IPS-15b (cell line): ENCODE data around the gene FERMT1.
A peak's percentile ranks its signal among the peaks of the same experiment; 100 is the strongest.

ENCODE experiments used
- H3K27me3 ChIP-seq: one replicate; pipeline ENCODE4 v1.6.1; 2013; ENCODE audit warnings: low read length; ENCODE audit not compliant: control insufficient read depth, insufficient read depth
- H3K36me3 ChIP-seq: one replicate; pipeline ENCODE4 v1.6.1; 2013; ENCODE audit warnings: low read length; ENCODE audit not compliant: control insufficient read depth, insufficient read depth
- H3K4me1 ChIP-seq: one replicate; pipeline ENCODE4 v1.6.1; 2013; ENCODE audit warnings: mild to moderate bottlenecking, low read length; ENCODE audit not compliant: control insufficient read depth, insufficient read depth
- H3K4me3 ChIP-seq: one replicate; pipeline ENCODE4 v1.5.1; 2013; ENCODE audit warnings: low read depth, low read length
- H3K9ac ChIP-seq: one replicate; pipeline ENCODE4 v1.6.1; 2013; ENCODE audit warnings: low read depth, mild to moderate bottlenecking, low read length
- H3K9me3 ChIP-seq: one replicate; pipeline ENCODE4 v1.6.1; 2013; ENCODE audit warnings: mild to moderate bottlenecking, low read length; ENCODE audit not compliant: control insufficient read depth, insufficient read depth

Gene FERMT1

GRCh38 chr20:6051505-6051904 lies 71.3 kb downstream of the FERMT1 start:
- no peaks in the 10 kb centered on the region for H3K36me3 ChIP-seq
- H3K27me3 ChIP-seq: peaks cover 48% of the 10 kb centered on the region
- no peaks in the 10 kb centered on the region for H3K9me3 ChIP-seq
- peak overlapping the region; percentile 44 for H3K4me3 ChIP-seq
- no peak overlapping the region for H3K9ac ChIP-seq
- peaks cover 11% of the 10 kb centered on the region for H3K4me1 ChIP-seq

- H3K4me3 ChIP-seq: no peak overlapping the region
- no peak overlapping the region for H3K9ac ChIP-seq
- H3K4me1 ChIP-seq: peaks cover 5% of the 10 kb centered on the region
- no peaks in the 10 kb centered on the region for H3K9me3 ChIP-seq
- H3K27me3 ChIP-seq: peaks cover 38% of the 10 kb centered on the region
- H3K36me3 ChIP-seq: no peaks in the 10 kb centered on the region
These were observed 74.4 kb downstream of the FERMT1 start for GRCh38 chr20:6048391-6048790.

GRCh38 chr20:6046432-6046831 lies 76.4 kb downstream of the FERMT1 start:
- H3K9me3 ChIP-seq: no peaks in the 10 kb centered on the region
- peaks cover 18% of the 10 kb centered on the region for H3K27me3 ChIP-seq
- H3K4me1 ChIP-seq: peaks cover 4% of the 10 kb centered on the region
- H3K4me3 ChIP-seq: no peak overlapping the region
- H3K36me3 ChIP-seq: peaks cover 1% of the 10 kb centered on the region
- no peak overlapping the region for H3K9ac ChIP-seq

- no peak overlapping the region for H3K4me3 ChIP-seq
- peaks cover 7% of the 10 kb centered on the region for H3K36me3 ChIP-seq
- H3K9ac ChIP-seq: no peak overlapping the region
- peaks cover 10% of the 10 kb centered on the region for H3K27me3 ChIP-seq
- no peaks in the 10 kb centered on the region for H3K4me1 ChIP-seq
- no peaks in the 10 kb centered on the region for H3K9me3 ChIP-seq
These were observed 77.3 kb downstream of the FERMT1 start for GRCh38 chr20:6045566-6045965.

- H3K36me3 ChIP-seq: peaks cover 7% of the 10 kb centered on the region
- no peaks in the 10 kb centered on the region for H3K27me3 ChIP-seq
- H3K9ac ChIP-seq: no peak overlapping the region
- H3K4me1 ChIP-seq: no peaks in the 10 kb centered on the region
- no peak overlapping the region for H3K4me3 ChIP-seq
- no peaks in the 10 kb centered on the region for H3K9me3 ChIP-seq
These were observed 78.7 kb downstream of the FERMT1 start for GRCh38 chr20:6044115-6044514.

- H3K9me3 ChIP-seq: no peaks in the 10 kb centered on the region
- H3K36me3 ChIP-seq: peaks cover 7% of the 10 kb centered on the region
- H3K9ac ChIP-seq: no peak overlapping the region
- no peaks in the 10 kb centered on the region for H3K27me3 ChIP-seq
- H3K4me1 ChIP-seq: peaks cover 3% of the 10 kb centered on the region
- H3K4me3 ChIP-seq: no peak overlapping the region
These were observed 81.0 kb downstream of the FERMT1 start for GRCh38 chr20:6041808-6042265.

GRCh38 chr20:6040958-6041807 lies 81.6 kb downstream of the FERMT1 start:
- no peak overlapping the region for H3K9ac ChIP-seq
- peaks cover 7% of the 10 kb centered on the region for H3K36me3 ChIP-seq

GRCh38 chr20:6040540-6040939 lies 82.3 kb downstream of the FERMT1 start:
- H3K9me3 ChIP-seq: no peaks in the 10 kb centered on the region
- no peak overlapping the region for H3K9ac ChIP-seq
- H3K27me3 ChIP-seq: no peaks in the 10 kb centered on the region
- H3K4me3 ChIP-seq: no peak overlapping the region
- H3K4me1 ChIP-seq: peaks cover 3% of the 10 kb centered on the region
- peaks cover 7% of the 10 kb centered on the region for H3K36me3 ChIP-seq

More at GRCh38 chr20:6040958-6041807, 81.6 kb downstream of the FERMT1 start:
- Histone ChIP-seq H3K27me3 (no peaks in the 10 kb centered on the region), H3K9me3 (no peaks in the 10 kb centered on the region), H3K4me1 (peaks cover 3% of the 10 kb centered on the region), H3K4me3 (no peak overlapping the region)

- no peaks in the 10 kb centered on the region for H3K9me3 ChIP-seq
- H3K4me1 ChIP-seq: peaks cover 3% of the 10 kb centered on the region
- no peak overlapping the region for H3K4me3 ChIP-seq
- no peaks in the 10 kb centered on the region for H3K27me3 ChIP-seq
- no peak overlapping the region for H3K9ac ChIP-seq
- H3K36me3 ChIP-seq: peaks cover 7% of the 10 kb centered on the region
These were observed 83.1 kb downstream of the FERMT1 start for GRCh38 chr20:6039766-6040165.

- Histone ChIP-seq H3K9me3 (no peaks in the 10 kb centered on the region), H3K36me3 (peaks cover 7% of the 10 kb centered on the region), H3K4me3 (no peak overlapping the region), H3K27me3 (no peaks in the 10 kb centered on the region), H3K4me1 (peaks cover 3% of the 10 kb centered on the region), H3K9ac (no peak overlapping the region)
These were observed 84.6 kb downstream of the FERMT1 start for GRCh38 chr20:6038256-6038655.

- Histone ChIP-seq H3K9me3 (no peaks in the 10 kb centered on the region), H3K36me3 (peaks cover 7% of the 10 kb centered on the region), H3K4me1 (peaks cover 3% of the 10 kb centered on the region), H3K4me3 (no peak overlapping the region), H3K27me3 (no peaks in the 10 kb centered on the region), H3K9ac (no peak overlapping the region)
These were observed 85.7 kb downstream of the FERMT1 start for GRCh38 chr20:6037082-6037481.

GRCh38 chr20:6036213-6036612 lies 86.6 kb downstream of the FERMT1 start:
- Histone ChIP-seq H3K9me3 (no peaks in the 10 kb centered on the region), H3K9ac (no peak overlapping the region), H3K4me1 (peaks cover 3% of the 10 kb centered on the region), H3K36me3 (peaks cover 3% of the 10 kb centered on the region), H3K4me3 (no peak overlapping the region), H3K27me3 (no peaks in the 10 kb centered on the region)
